HEK293 (cell line): ENCODE results near the gene ANKRD13D.

Experiments
- IKZF3 ChIP-seq: fragments of 450-650 bp; IDR thresholded peaks from 2 replicates; pipeline ENCODE4 v1.5.0; 2018; ENCODE audit warnings: missing biosample characterization, mild to moderate bottlenecking, missing genetic modification characterization, moderate library complexity
- TCF7L2 ChIP-seq: IDR thresholded peaks from 2 replicates; pipeline ENCODE4 v1.6.1; 2011; ENCODE audit warnings: low read depth, mild to moderate bottlenecking, inconsistent platforms, low read length, moderate library complexity, borderline replicate concordance
- YY1 ChIP-seq: fragments of 450-650 bp; formaldehyde crosslinking; IDR thresholded peaks from 2 replicates; pipeline ENCODE4 v1.5.1; 2018; ENCODE audit warnings: missing biosample characterization, missing genetic modification characterization
- ZBTB20 ChIP-seq: fragments of 450-650 bp; formaldehyde crosslinking; IDR thresholded peaks from 2 replicates; pipeline ENCODE4 v1.5.1; 2016; ENCODE audit warnings: missing biosample characterization, missing genetic modification characterization
- ZNF202 ChIP-seq: fragments of 450-650 bp; formaldehyde crosslinking; IDR thresholded peaks from 2 replicates; pipeline ENCODE4 v1.5.1; 2016; ENCODE audit warnings: missing biosample characterization, missing genetic modification characterization, borderline replicate concordance
- ZNF223 ChIP-seq: fragments of 450-650 bp; formaldehyde crosslinking; IDR thresholded peaks from 2 replicates; pipeline ENCODE4 v1.5.1; 2016; ENCODE audit warnings: missing biosample characterization, missing genetic modification characterization
- ZNF274 ChIP-seq, 2 experiments: fragments of 200-500 bp in 1 of 2; fragments of 450-650 bp in 1 of 2; sonication (Bioruptor generic) in 1 of 2; formaldehyde crosslinking in 1 of 2; IDR thresholded peaks; 2 replicates each; pipeline versions ENCODE4 v1.5.1 to v1.6.1; 2014 to 2016; ENCODE audit warnings: borderline replicate concordance in 1 of 2, inconsistent platforms in 1 of 2, low read length in 1 of 2, missing biosample characterization in 1 of 2, missing genetic modification characterization in 1 of 2
- ZNF423 ChIP-seq: fragments of 450-650 bp; formaldehyde crosslinking; IDR thresholded peaks from 2 replicates; pipeline ENCODE4 v1.5.1; 2016; ENCODE audit warnings: missing biosample characterization, missing genetic modification characterization
- ZNF621 ChIP-seq: fragments of 450-650 bp; formaldehyde crosslinking; IDR thresholded peaks from 2 replicates; pipeline ENCODE4 v1.5.1; 2017; ENCODE audit warnings: missing biosample characterization, missing genetic modification characterization
- ZNF791 ChIP-seq: fragments of 450-650 bp; formaldehyde crosslinking; IDR thresholded peaks from 2 replicates; pipeline ENCODE4 v1.5.1; 2016; ENCODE audit warnings: missing biosample characterization, missing genetic modification characterization
- TF ChIP-seq, protein P1 (sequence below): sonication (generic); formaldehyde crosslinking; IDR thresholded peaks from 2 replicates; pipeline ENCODE4 v1.8.1; 2022; ENCODE audit warnings: mild to moderate bottlenecking, moderate library complexity, missing genetic modification reagents
- TF ChIP-seq, protein P2 (sequence below): fragments of 450-650 bp; formaldehyde crosslinking; IDR thresholded peaks from 2 replicates; pipeline ENCODE4 v1.5.1; 2016; ENCODE audit warnings: missing biosample characterization, missing genetic modification characterization
- TF ChIP-seq, protein P3 (sequence below): fragments of 450-650 bp; IDR thresholded peaks from 2 replicates; pipeline ENCODE4 v1.5.1; 2018; ENCODE audit warnings: missing biosample characterization, mild to moderate bottlenecking, missing genetic modification characterization

DNA sequence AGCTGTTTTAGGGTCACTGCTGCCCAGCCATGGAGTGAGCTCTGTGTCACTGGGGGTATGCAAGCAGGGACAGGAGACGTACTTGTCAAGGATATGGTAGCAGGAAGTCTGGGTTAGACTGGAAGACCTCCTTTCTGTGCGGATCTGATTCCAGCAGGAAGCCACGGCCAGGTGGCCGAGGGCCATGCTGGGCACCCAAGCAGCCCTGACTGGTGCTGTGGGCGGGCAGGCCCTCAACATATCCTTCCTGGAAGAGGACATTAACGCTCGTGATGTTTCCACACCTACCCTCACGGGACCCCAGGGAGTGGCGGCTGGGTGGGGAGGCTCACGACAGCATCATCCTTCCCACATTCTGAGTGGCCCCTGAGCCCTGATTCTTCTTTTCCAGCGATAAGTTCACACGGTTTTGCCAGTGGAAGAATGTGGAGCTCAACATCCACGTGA lies 8.7 kb upstream of the ANKRD13D start:
- no peak for TF ChIP-seq ZNF274 (IDR thresholded peaks at IDR 0.05; ENCODE audit: low read length)
- TF ChIP-seq ZNF274 (tag by site-specific recombination; IDR thresholded peaks at IDR 0.05; ENCODE audit: borderline replicate concordance): no peak
- TF ChIP-seq, protein P1, sequence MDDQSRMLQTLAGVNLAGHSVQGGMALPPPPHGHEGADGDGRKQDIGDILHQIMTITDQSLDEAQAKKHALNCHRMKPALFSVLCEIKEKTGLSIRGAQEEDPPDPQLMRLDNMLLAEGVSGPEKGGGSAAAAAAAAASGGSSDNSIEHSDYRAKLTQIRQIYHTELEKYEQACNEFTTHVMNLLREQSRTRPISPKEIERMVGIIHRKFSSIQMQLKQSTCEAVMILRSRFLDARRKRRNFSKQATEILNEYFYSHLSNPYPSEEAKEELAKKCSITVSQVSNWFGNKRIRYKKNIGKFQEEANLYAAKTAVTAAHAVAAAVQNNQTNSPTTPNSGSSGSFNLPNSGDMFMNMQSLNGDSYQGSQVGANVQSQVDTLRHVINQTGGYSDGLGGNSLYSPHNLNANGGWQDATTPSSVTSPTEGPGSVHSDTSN (CRISPR knock-in tag): no peak
- TF ChIP-seq, protein P2, sequence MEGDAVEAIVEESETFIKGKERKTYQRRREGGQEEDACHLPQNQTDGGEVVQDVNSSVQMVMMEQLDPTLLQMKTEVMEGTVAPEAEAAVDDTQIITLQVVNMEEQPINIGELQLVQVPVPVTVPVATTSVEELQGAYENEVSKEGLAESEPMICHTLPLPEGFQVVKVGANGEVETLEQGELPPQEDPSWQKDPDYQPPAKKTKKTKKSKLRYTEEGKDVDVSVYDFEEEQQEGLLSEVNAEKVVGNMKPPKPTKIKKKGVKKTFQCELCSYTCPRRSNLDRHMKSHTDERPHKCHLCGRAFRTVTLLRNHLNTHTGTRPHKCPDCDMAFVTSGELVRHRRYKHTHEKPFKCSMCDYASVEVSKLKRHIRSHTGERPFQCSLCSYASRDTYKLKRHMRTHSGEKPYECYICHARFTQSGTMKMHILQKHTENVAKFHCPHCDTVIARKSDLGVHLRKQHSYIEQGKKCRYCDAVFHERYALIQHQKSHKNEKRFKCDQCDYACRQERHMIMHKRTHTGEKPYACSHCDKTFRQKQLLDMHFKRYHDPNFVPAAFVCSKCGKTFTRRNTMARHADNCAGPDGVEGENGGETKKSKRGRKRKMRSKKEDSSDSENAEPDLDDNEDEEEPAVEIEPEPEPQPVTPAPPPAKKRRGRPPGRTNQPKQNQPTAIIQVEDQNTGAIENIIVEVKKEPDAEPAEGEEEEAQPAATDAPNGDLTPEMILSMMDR (tag by site-specific recombination): no peak
- no peak for TF ChIP-seq TCF7L2
- TF ChIP-seq ZNF202 (tag by site-specific recombination): no peak
- no peak for TF ChIP-seq IKZF3 (tag by site-specific recombination)
- TF ChIP-seq, protein P3, sequence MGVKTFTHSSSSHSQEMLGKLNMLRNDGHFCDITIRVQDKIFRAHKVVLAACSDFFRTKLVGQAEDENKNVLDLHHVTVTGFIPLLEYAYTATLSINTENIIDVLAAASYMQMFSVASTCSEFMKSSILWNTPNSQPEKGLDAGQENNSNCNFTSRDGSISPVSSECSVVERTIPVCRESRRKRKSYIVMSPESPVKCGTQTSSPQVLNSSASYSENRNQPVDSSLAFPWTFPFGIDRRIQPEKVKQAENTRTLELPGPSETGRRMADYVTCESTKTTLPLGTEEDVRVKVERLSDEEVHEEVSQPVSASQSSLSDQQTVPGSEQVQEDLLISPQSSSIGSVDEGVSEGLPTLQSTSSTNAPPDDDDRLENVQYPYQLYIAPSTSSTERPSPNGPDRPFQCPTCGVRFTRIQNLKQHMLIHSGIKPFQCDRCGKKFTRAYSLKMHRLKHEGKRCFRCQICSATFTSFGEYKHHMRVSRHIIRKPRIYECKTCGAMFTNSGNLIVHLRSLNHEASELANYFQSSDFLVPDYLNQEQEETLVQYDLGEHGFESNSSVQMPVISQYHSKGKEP (tag by site-specific recombination): no peak
- TF ChIP-seq ZBTB20 (tag by site-specific recombination): no peak
- no peak for TF ChIP-seq ZNF423
- TF ChIP-seq ZNF621 (tag by site-specific recombination): no peak
- no peak for TF ChIP-seq ZNF223 (tag by site-specific recombination)
- no peak for TF ChIP-seq YY1 (tag by site-specific recombination)
- TF ChIP-seq ZNF791 (tag by site-specific recombination): no peak
